SK-N-SH treated with all-trans-retinoic acid at 6 μM for 48 hours (cell line): Measurements from ENCODE around the gene SIK1.
A peak's percentile ranks its signal among the peaks of the same experiment; 100 is the strongest.
"Not testable (repeated sequence)": the region's sequence is repeated elsewhere in the genome, so short reads cannot be mapped to it uniquely, and the experiment has no call there.

Experiments
- ATAC-seq: fragments of 200-7000 bp; cut with Tn5 transposase; 3 replicates; pipeline ENCODE4 v1.9.1; 2020; ENCODE audit warnings: mild to moderate bottlenecking, moderate library complexity
- ARNTL ChIP-seq: fragments of 450-650 bp; formaldehyde crosslinking; IDR thresholded peaks from 2 replicates; pipeline ENCODE4 v1.5.0; 2020; ENCODE audit warnings: low read depth, mild to moderate bottlenecking, moderate library complexity, borderline replicate concordance
- CREB5 ChIP-seq: fragments of 250-450 bp; sonication (Bioruptor Pico); IDR thresholded peaks from 2 replicates; pipeline ENCODE4 v1.5.1; 2020; ENCODE audit warnings: low read depth, mild to moderate bottlenecking, moderate library complexity
- CSDC2 ChIP-seq: fragments of 250-450 bp; sonication (Bioruptor Pico); IDR thresholded peaks from 2 replicates; pipeline ENCODE4 v1.5.0; 2020; ENCODE audit warnings: mild to moderate bottlenecking, moderate library complexity
- ESRRG ChIP-seq: fragments of 250-450 bp; sonication (Bioruptor Pico); IDR thresholded peaks from 2 replicates; pipeline ENCODE4 v1.6.1; 2021; ENCODE audit warnings: mild to moderate bottlenecking
- GLIS3 ChIP-seq: fragments of 250-450 bp; sonication (Bioruptor Pico); IDR thresholded peaks from 2 replicates; pipeline ENCODE4 v1.5.0; 2020; ENCODE audit warnings: mild to moderate bottlenecking, moderate library complexity
- OSR1 ChIP-seq: fragments of 250-450 bp; sonication (Bioruptor Pico); IDR thresholded peaks from 2 replicates; pipeline ENCODE4 v1.8.0; 2022; ENCODE audit warnings: moderate library complexity, mild to moderate bottlenecking, inconsistent platforms
- SNAI2 ChIP-seq: fragments of 250-450 bp; sonication (Bioruptor Pico); IDR thresholded peaks from 2 replicates; pipeline ENCODE4 v1.5.0; 2020; ENCODE audit warnings: mild to moderate bottlenecking, moderate library complexity
- TCF4 ChIP-seq: fragments of 250-450 bp; sonication (Bioruptor Pico); IDR thresholded peaks from 2 replicates; pipeline ENCODE4 v1.8.0; 2021; ENCODE audit warnings: mild to moderate bottlenecking, moderate library complexity, borderline replicate concordance
- ZC3H10 ChIP-seq: fragments of 250-450 bp; sonication (Bioruptor Pico); IDR thresholded peaks from 2 replicates; pipeline ENCODE4 v1.5.1; 2021; ENCODE audit warnings: mild to moderate bottlenecking, moderate library complexity
- ZFP30 ChIP-seq: fragments of 450-650 bp; formaldehyde crosslinking; IDR thresholded peaks from 2 replicates; pipeline ENCODE4 v1.5.0; 2022; ENCODE audit warnings: mild to moderate bottlenecking, moderate library complexity
- ZNF70 ChIP-seq: fragments of 450-650 bp; formaldehyde crosslinking; IDR thresholded peaks from 2 replicates; pipeline ENCODE4 v1.5.0; 2020; ENCODE audit warnings: mild to moderate bottlenecking, moderate library complexity
- ZNF8 ChIP-seq: fragments of 450-650 bp; formaldehyde crosslinking; IDR thresholded peaks from 2 replicates; pipeline ENCODE4 v1.5.0; 2020; ENCODE audit warnings: mild to moderate bottlenecking, moderate library complexity
- TF ChIP-seq, protein P1 (sequence below): fragments of 250-450 bp; sonication (Bioruptor Pico); IDR thresholded peaks from 2 replicates; pipeline ENCODE4 v1.5.1; 2021; ENCODE audit warnings: mild to moderate bottlenecking, moderate library complexity
- TF ChIP-seq, protein P2 (sequence below): fragments of 250-450 bp; sonication (Bioruptor Pico); IDR thresholded peaks from 2 replicates; pipeline ENCODE4 v1.8.0; 2021; ENCODE audit warnings: low read depth, mild to moderate bottlenecking, moderate library complexity, borderline replicate concordance
- TF ChIP-seq, protein P3 (sequence below): fragments of 250-450 bp; sonication (Bioruptor Pico); IDR thresholded peaks from 2 replicates; pipeline ENCODE4 v1.5.0; 2020; ENCODE audit warnings: mild to moderate bottlenecking, moderate library complexity

SIK1 gene

GRCh38 chr21:43426404-43427241 is at the start of gene SIK1:
Gene SIK1, minus strand, starts transcription at chr21:43427131. Its CDS starts 953 bp downstream, at chr21:43426178.
- ATAC-seq = peak; percentile 68

GRCh38 chr21:43471597-43472242 is 44.8 kb upstream of the SIK1 start:
- not testable (repeated sequence) for ATAC-seq

- ATAC-seq = not testable (repeated sequence)
These were observed 43.0 kb upstream of the SIK1 start for GRCh38 chr21:43469719-43470458.

GRCh38 chr21:43467785-43468184 is 40.9 kb upstream of the SIK1 start:
- TF ChIP-seq ZFP30 (CRISPR knock-in tag) (no peak), ZNF70 (CRISPR knock-in tag) (no peak), CREB5 (CRISPR knock-in tag) (no peak), TCF4 (CRISPR knock-in tag) (no peak), ESRRG (CRISPR knock-in tag) (no peak), OSR1 (CRISPR knock-in tag) (no peak), ZC3H10 (CRISPR knock-in tag) (no peak), ARNTL (CRISPR knock-in tag) (no peak), SNAI2 (no peak), GLIS3 (CRISPR knock-in tag) (no peak), ZNF8 (CRISPR knock-in tag) (no peak), CSDC2 (CRISPR knock-in tag) (no peak)
- TF ChIP-seq, protein P1, sequence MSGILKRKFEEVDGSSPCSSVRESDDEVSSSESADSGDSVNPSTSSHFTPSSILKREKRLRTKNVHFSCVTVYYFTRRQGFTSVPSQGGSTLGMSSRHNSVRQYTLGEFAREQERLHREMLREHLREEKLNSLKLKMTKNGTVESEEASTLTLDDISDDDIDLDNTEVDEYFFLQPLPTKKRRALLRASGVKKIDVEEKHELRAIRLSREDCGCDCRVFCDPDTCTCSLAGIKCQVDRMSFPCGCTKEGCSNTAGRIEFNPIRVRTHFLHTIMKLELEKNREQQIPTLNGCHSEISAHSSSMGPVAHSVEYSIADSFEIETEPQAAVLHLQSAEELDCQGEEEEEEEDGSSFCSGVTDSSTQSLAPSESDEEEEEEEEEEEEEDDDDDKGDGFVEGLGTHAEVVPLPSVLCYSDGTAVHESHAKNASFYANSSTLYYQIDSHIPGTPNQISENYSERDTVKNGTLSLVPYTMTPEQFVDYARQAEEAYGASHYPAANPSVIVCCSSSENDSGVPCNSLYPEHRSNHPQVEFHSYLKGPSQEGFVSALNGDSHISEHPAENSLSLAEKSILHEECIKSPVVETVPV (CRISPR knock-in tag) = no peak
- TF ChIP-seq, protein P2, sequence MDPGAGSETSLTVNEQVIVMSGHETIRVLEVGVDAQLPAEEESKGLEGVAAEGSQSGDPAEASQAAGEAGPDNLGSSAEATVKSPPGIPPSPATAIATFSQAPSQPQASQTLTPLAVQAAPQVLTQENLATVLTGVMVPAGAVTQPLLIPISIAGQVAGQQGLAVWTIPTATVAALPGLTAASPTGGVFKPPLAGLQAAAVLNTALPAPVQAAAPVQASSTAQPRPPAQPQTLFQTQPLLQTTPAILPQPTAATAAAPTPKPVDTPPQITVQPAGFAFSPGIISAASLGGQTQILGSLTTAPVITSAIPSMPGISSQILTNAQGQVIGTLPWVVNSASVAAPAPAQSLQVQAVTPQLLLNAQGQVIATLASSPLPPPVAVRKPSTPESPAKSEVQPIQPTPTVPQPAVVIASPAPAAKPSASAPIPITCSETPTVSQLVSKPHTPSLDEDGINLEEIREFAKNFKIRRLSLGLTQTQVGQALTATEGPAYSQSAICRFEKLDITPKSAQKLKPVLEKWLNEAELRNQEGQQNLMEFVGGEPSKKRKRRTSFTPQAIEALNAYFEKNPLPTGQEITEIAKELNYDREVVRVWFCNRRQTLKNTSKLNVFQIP (CRISPR knock-in tag) = no peak
- TF ChIP-seq, protein P3, sequence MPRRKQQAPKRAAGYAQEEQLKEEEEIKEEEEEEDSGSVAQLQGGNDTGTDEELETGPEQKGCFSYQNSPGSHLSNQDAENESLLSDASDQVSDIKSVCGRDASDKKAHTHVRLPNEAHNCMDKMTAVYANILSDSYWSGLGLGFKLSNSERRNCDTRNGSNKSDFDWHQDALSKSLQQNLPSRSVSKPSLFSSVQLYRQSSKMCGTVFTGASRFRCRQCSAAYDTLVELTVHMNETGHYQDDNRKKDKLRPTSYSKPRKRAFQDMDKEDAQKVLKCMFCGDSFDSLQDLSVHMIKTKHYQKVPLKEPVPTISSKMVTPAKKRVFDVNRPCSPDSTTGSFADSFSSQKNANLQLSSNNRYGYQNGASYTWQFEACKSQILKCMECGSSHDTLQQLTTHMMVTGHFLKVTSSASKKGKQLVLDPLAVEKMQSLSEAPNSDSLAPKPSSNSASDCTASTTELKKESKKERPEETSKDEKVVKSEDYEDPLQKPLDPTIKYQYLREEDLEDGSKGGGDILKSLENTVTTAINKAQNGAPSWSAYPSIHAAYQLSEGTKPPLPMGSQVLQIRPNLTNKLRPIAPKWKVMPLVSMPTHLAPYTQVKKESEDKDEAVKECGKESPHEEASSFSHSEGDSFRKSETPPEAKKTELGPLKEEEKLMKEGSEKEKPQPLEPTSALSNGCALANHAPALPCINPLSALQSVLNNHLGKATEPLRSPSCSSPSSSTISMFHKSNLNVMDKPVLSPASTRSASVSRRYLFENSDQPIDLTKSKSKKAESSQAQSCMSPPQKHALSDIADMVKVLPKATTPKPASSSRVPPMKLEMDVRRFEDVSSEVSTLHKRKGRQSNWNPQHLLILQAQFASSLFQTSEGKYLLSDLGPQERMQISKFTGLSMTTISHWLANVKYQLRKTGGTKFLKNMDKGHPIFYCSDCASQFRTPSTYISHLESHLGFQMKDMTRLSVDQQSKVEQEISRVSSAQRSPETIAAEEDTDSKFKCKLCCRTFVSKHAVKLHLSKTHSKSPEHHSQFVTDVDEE (CRISPR knock-in tag) = no peak

GRCh38 chr21:43465159-43465558 is 38.2 kb upstream of the SIK1 start:
- not testable (repeated sequence) for ATAC-seq

More at GRCh38 chr21:43467785-43468184, 40.9 kb upstream of the SIK1 start:
- ATAC-seq = no peak

DNA sequence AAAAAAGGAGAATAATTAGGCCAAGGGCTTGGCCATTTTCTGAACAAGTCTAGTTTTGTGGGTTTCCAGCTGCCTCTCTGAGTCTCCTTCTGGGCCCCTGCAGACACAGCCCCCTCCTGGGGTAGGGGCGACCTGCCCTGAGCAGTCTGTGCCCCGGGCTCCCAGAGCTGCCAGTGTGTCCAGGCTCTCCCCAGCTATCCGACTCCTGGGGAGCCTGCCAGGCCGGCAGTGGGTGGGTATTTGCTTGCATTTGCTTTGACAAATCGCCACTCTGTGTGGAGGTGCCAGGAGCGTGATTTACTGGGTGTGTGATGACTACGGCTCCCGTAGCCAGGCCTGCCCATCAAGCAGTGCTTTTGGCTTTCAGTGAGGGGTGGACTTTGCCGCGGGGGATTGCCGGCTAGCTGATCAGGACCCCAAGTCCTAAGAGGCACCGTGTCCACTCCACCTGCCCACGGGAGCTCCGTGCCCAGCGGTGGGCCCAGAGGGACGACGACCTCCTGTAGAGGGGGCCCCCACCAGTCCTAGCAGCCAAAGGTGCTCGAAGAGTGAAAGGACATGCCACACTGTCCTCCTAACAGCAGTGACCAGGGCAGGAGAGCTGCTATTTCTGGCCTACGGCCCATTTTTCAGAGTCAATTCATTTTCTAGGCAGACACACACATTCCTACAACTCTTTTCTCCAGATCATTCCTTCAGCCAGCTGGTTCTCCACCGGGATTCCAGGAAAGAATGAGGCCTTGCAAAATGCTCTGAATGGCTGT is 36.7 kb upstream of the SIK1 start:
- ATAC-seq = not testable (repeated sequence)

GRCh38 chr21:43462932-43463331 is 36.0 kb upstream of the SIK1 start:
- ATAC-seq = peak; percentile 26; the same call in 1 of the 3 replicates

- not testable (repeated sequence) for ATAC-seq
These were observed 33.5 kb upstream of the SIK1 start for GRCh38 chr21:43460475-43460874.

DNA sequence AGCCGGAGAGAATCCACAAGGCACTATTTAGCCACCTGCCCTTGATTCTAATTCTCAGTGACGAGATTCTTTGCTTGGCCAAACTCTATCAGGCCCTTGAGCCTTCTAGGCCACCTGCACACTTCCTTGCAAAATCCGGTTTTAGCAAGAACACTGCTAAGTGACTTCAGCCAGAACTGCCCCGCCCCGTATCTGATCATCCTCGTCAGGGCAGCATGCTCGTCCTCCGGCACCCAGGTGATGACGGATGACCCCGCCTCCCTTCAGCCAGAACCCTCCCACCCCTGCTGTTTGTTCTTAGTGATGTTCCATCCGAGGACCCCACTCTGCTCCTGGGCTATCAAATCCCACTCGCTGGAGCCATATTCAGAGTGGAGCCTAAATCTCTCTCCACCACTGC is 32.1 kb upstream of the SIK1 start:
- not testable (repeated sequence) for ATAC-seq

GRCh38 chr21:43456616-43457314 is 29.8 kb upstream of the SIK1 start:
- ATAC-seq = not testable (repeated sequence)
